ENCODE measurements around the gene TUBGCP6.

The TUBGCP6 gene

GRCh38 chr22:50244420-50245213, at the start of gene TUBGCP6:
TUBGCP6 (minus strand) TSS chr22:50245023; CDS start chr22:50244459, 564 bp downstream.
- H3K4me3 ChIP-seq (ENCODE audit: low read depth, low read length), result peak within 1 kb of the TSS; percentile 97
- peak within 1 kb of the TSS; percentile 89 for H2AFZ ChIP-seq
- peaks cover 2% of the 10 kb centered on the region for H3K4me1 ChIP-seq
- no peaks in the 10 kb centered on the region for H3K27me3 ChIP-seq (ENCODE audit: control insufficient read depth, insufficient read depth, low read length)
- H3K79me2 ChIP-seq, result peaks cover 19% of the 10 kb centered on the region
- no peaks in the 10 kb centered on the region for H3K9me3 ChIP-seq (ENCODE audit: control insufficient read depth, low read length)
- H3K9ac ChIP-seq, result peak within 1 kb of the TSS; percentile 43
- H3K27ac ChIP-seq, result peak within 1 kb of the TSS; percentile 79
- TF ChIP-seq, protein P1, sequence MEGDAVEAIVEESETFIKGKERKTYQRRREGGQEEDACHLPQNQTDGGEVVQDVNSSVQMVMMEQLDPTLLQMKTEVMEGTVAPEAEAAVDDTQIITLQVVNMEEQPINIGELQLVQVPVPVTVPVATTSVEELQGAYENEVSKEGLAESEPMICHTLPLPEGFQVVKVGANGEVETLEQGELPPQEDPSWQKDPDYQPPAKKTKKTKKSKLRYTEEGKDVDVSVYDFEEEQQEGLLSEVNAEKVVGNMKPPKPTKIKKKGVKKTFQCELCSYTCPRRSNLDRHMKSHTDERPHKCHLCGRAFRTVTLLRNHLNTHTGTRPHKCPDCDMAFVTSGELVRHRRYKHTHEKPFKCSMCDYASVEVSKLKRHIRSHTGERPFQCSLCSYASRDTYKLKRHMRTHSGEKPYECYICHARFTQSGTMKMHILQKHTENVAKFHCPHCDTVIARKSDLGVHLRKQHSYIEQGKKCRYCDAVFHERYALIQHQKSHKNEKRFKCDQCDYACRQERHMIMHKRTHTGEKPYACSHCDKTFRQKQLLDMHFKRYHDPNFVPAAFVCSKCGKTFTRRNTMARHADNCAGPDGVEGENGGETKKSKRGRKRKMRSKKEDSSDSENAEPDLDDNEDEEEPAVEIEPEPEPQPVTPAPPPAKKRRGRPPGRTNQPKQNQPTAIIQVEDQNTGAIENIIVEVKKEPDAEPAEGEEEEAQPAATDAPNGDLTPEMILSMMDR (IDR thresholded peaks at IDR 0.05), result no peak
- H3K36me3 ChIP-seq (ENCODE audit: control insufficient read depth, insufficient read depth, low read length), result no peaks in the 10 kb centered on the region
- peak within 1 kb of the TSS; percentile 95 for H3K4me2 ChIP-seq (ENCODE audit: low read length)

GRCh38 chr22:50294319-50294656, 49.5 kb upstream of the TUBGCP6 start:
- no peaks in the 10 kb centered on the region for H3K9me3 ChIP-seq (ENCODE audit: control insufficient read depth, low read length)
- no peaks in the 10 kb centered on the region for H3K27me3 ChIP-seq (ENCODE audit: control insufficient read depth, insufficient read depth, low read length)
- no peak overlapping the region for H2AFZ ChIP-seq
- TF ChIP-seq, protein P1 (IDR thresholded peaks at IDR 0.05), result no peak
- H3K4me2 ChIP-seq (ENCODE audit: low read length), result no peak overlapping the region
- no peak overlapping the region for H3K4me3 ChIP-seq (ENCODE audit: low read depth, low read length)
- H3K36me3 ChIP-seq (ENCODE audit: control insufficient read depth, insufficient read depth, low read length), result no peaks in the 10 kb centered on the region
- peaks cover 41% of the 10 kb centered on the region for H3K79me2 ChIP-seq
- H3K4me1 ChIP-seq, result peaks cover 19% of the 10 kb centered on the region
- H3K9ac ChIP-seq, result no peak overlapping the region
- H3K27ac ChIP-seq, result peak overlapping the region; percentile 76

DNA sequence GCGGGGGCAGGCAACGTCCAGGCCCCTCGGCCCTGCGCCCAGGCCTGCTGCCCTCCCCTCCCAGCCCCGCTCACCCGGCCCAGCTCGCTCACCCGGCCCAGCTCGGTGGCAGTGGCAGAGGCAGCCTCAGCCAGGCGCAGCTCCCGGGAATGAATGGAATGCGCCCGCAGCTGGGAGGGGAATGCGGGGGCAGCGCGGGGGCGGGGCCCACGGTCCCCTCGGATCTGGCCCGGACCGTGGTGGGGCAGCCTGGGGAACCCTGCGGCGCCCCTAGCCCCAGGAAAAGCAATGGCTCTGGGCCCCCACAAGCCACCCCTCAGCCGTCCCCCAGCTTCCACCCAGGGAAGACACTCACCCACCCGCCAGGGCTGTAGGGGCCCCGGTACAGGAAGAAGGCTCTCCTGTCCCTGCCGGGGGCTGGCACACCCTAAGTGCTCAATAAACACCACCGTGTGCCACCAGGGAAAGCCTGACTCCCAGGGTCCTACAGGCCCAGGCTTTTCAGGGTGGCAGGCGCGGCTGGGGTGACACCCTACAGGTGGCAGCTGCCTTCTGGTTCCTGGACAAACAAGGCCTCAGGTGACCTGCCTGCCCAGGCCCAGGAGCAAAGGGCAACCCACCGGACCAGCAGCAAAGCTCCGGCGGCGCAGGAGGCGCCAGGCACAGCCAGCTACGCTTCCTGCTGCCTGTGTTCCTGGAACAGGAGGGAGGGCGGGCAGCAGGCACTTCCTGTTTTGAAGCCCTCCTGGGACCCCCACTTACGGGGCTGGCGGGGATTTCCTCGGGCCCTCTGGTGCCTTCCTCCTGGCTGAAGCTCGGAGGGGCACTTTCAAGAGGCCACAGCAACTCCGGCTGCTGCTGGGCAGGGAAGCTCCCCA, 48.9 kb upstream of the TUBGCP6 start:
- peaks cover 17% of the 10 kb centered on the region for H3K4me1 ChIP-seq
- peak overlapping the region; percentile 3 for H3K4me3 ChIP-seq (ENCODE audit: low read depth, low read length)
- H3K79me2 ChIP-seq, result peaks cover 40% of the 10 kb centered on the region
- no peaks in the 10 kb centered on the region for H3K9me3 ChIP-seq (ENCODE audit: control insufficient read depth, low read length)
- H2AFZ ChIP-seq, result no peak overlapping the region
- no peaks in the 10 kb centered on the region for H3K36me3 ChIP-seq (ENCODE audit: control insufficient read depth, insufficient read depth, low read length)
- no peak overlapping the region for H3K9ac ChIP-seq
- peak overlapping the region; percentile 34 for H3K4me2 ChIP-seq (ENCODE audit: low read length)
- TF ChIP-seq, protein P1 (IDR thresholded peaks at IDR 0.05), result no peak
- H3K27ac ChIP-seq, result peak overlapping the region; percentile 76
- H3K27me3 ChIP-seq (ENCODE audit: control insufficient read depth, insufficient read depth, low read length), result no peaks in the 10 kb centered on the region

- Histone ChIP-seq H3K27me3 (ENCODE audit: control insufficient read depth, insufficient read depth, low read length) (no peaks in the 10 kb centered on the region), H3K9me3 (ENCODE audit: control insufficient read depth, low read length) (no peaks in the 10 kb centered on the region), H3K79me2 (peaks cover 37% of the 10 kb centered on the region), H2AFZ (no peak overlapping the region), H3K9ac (no peak overlapping the region), H3K4me3 (ENCODE audit: low read depth, low read length) (peak overlapping the region; percentile 1), H3K4me1 (peaks cover 20% of the 10 kb centered on the region), H3K36me3 (ENCODE audit: control insufficient read depth, insufficient read depth, low read length) (no peaks in the 10 kb centered on the region), H3K27ac (peak overlapping the region; percentile 76), H3K4me2 (ENCODE audit: low read length) (peak overlapping the region; percentile 34)
- TF ChIP-seq, protein P1 (IDR thresholded peaks at IDR 0.05), result no peak
Observed at GRCh38 chr22:50292643-50293440, 48.0 kb upstream of the TUBGCP6 start.

Data from parathyroid adenoma (tissue), 2 donors.